PC-9 (cell line): ENCODE data around the gene RPS27. TPM values are rescaled to one million over a fixed set of nuclear protein-coding genes. Genes with fewer than 3 reads are reported as not detected.

ENCODE experiments used
- BruUV-seq: library from RNA; stranded (reverse); fragments of 400-500 nt; replicated peaks from 2 replicates; lab custom pipeline; 2021; lab: Mats Ljungman, UMichigan
- CTCF ChIA-PET: fragments of 300-600 bp; sonication (Branson Sonifier 250); formaldehyde crosslinking; loops from one replicate; lab custom pipeline; 2022; ENCODE audit warnings: antibody characterized with exemption; lab: Charles Lee
- POLR2A ChIA-PET: fragments of 300-600 bp; sonication (Branson Sonifier 250); formaldehyde crosslinking; loops from one replicate; lab custom pipeline; 2022; ENCODE audit warnings: antibody characterized with exemption; ENCODE audit not compliant: unreplicated experiment; lab: Charles Lee
- DNase-seq, 2 experiments: peaks; one replicate each; pipeline versions ENCODE4 v3.0.0 to v3.0.0-alpha.2; 2015 to 2022; ENCODE audit warnings: mixed read lengths in 1 of 2
- H2AFZ ChIP-seq: fragments of 200-600 bp; sonication (generic); 2 replicates; pipeline ENCODE4 v1.8.1; 2017; ENCODE audit warnings: antibody characterized with exemption
- H3F3A ChIP-seq: fragments of 200-600 bp; sonication (generic); 2 replicates; pipeline ENCODE4 v1.8.1; 2017; ENCODE audit warnings: antibody characterized with exemption, mild to moderate bottlenecking, low read depth; ENCODE audit not compliant: insufficient read depth
- H3K27ac ChIP-seq: fragments of 200-600 bp; sonication (generic); 2 replicates; pipeline ENCODE4 v1.6.1; 2016; ENCODE audit warnings: mixed run types
- H3K27me3 ChIP-seq: fragments of 200-600 bp; sonication (generic); 2 replicates; pipeline ENCODE4 v1.6.1; 2016; ENCODE audit warnings: low read depth, mixed run types; ENCODE audit not compliant: insufficient read depth
- H3K36me3 ChIP-seq: fragments of 200-600 bp; sonication (generic); 2 replicates; pipeline ENCODE4 v1.6.1; 2016; ENCODE audit warnings: low read depth, mixed run types
- H3K4me1 ChIP-seq: fragments of 200-600 bp; sonication (generic); replicated peaks from 2 replicates; pipeline ENCODE4 v1.6.1; 2016; ENCODE audit warnings: mixed run types; ENCODE audit not compliant: insufficient read depth
- H3K4me2 ChIP-seq: fragments of 200-600 bp; sonication (generic); 2 replicates; pipeline ENCODE4 v1.6.1; 2017; ENCODE audit warnings: mixed run types
- H3K4me3 ChIP-seq: fragments of 200-600 bp; sonication (generic); 2 replicates; pipeline ENCODE4 v1.6.1; 2016; ENCODE audit warnings: mixed run types
- H3K79me2 ChIP-seq: fragments of 200-600 bp; sonication (generic); 2 replicates; pipeline ENCODE4 v1.6.1; 2017; ENCODE audit warnings: low read depth, mixed run types
- H3K9me2 ChIP-seq: fragments of 200-600 bp; sonication (generic); 2 replicates; pipeline ENCODE4 v1.8.1; 2017; ENCODE audit warnings: mild to moderate bottlenecking; ENCODE audit not compliant: insufficient read depth
- H3K9me3 ChIP-seq: fragments of 200-600 bp; sonication (generic); 2 replicates; pipeline ENCODE4 v1.8.1; 2016; ENCODE audit warnings: low read depth; ENCODE audit not compliant: insufficient read depth
- H4K20me1 ChIP-seq: fragments of 200-600 bp; sonication (generic); 2 replicates; pipeline ENCODE4 v1.8.1; 2017; ENCODE audit not compliant: insufficient read depth
- CTCF ChIP-seq: fragments of 200-600 bp; sonication (generic); conservative IDR thresholded peaks from 2 replicates; pipeline ENCODE4 v1.6.1; 2017; ENCODE audit warnings: mixed run types, antibody characterized with exemption, mild to moderate bottlenecking, moderate library complexity
- EZH2 ChIP-seq: fragments of 200-600 bp; sonication (generic); IDR thresholded peaks from 2 replicates; pipeline ENCODE4 v1.8.0; 2017; ENCODE audit warnings: antibody characterized with exemption, low read depth
- intact Hi-C: fragments of 100-400 bp; cut with micrococcal nuclease; formaldehyde crosslinking; loops from one replicate; pipeline ENCODE4 v1.10.0; 2022; ENCODE audit not compliant: unreplicated experiment
- total RNA-seq: library from RNA; stranded (reverse); gene quantifications from 2 replicates; pipeline ENCODE4 v1.2.3, GENCODE V29; 2021

Gene RPS27
- total RNA-seq, 1 experiment from 2014 or later = 1,409 TPM

GRCh38 chr1:153968972-153969371, 21.6 kb upstream of the RPS27 start:
- H3K9me2 ChIP-seq = no peaks in the 10 kb centered on the region
- intact Hi-C loops = loop anchor here (10.0 kb wide), 2 partner anchors 404 to 434 kb away; partner anchors contain the start of genes S100A2 and S100A6
- DNase-seq = no peak
- H3K4me2 ChIP-seq = peak overlapping the region; percentile 98
- peaks cover 55% of the 10 kb centered on the region for H3F3A ChIP-seq
- H3K4me3 ChIP-seq = peak overlapping the region; percentile 90; the same call in 1 of the 2 replicates
- ChIA-PET POLR2A (interaction anchor here (0.6 kb wide), 1 partner anchor 202 kb away, joined by 6 read pairs; no protein-coding TSS in a partner anchor), CTCF (interaction anchor here (0.5 kb wide), 1 partner anchor 406 kb away, joined by 7 read pairs; no protein-coding TSS in a partner anchor)
- H2AFZ ChIP-seq = no peak overlapping the region; the same call in 1 of the 2 replicates
- H3K27me3 ChIP-seq = no peaks in the 10 kb centered on the region
- peaks cover 35% of the 10 kb centered on the region for H3K4me1 ChIP-seq
- no peaks in the 10 kb centered on the region for H3K9me3 ChIP-seq
- peaks cover 18% of the 10 kb centered on the region for H3K79me2 ChIP-seq
- H3K27ac ChIP-seq = no peak overlapping the region
- no TSS peak for BruUV-seq
- H3K36me3 ChIP-seq = 0 out of 2 replicates have a peak, but pooled peaks cover 2% of the 10 kb centered on the region
- H4K20me1 ChIP-seq = no peaks in the 10 kb centered on the region
- TF ChIP-seq CTCF (no peak), EZH2 (no peak)

GRCh38 chr1:153970346-153970745, 20.2 kb upstream of the RPS27 start:
- no peak overlapping the region for H3K4me3 ChIP-seq
- no peaks in the 10 kb centered on the region for H4K20me1 ChIP-seq
- H3K4me1 ChIP-seq = peaks cover 26% of the 10 kb centered on the region
- H3K79me2 ChIP-seq = peaks cover 18% of the 10 kb centered on the region
- ChIA-PET CTCF (no interaction called here), POLR2A (interaction anchor here (0.6 kb wide), 1 partner anchor 29 kb away, joined by 15 read pairs; no protein-coding TSS in a partner anchor)
- peaks cover 54% of the 10 kb centered on the region for H3F3A ChIP-seq
- H3K4me2 ChIP-seq = no peak overlapping the region
- no peaks in the 10 kb centered on the region for H3K9me3 ChIP-seq
- DNase-seq = no peak
- H3K27ac ChIP-seq = no peak overlapping the region
- H3K9me2 ChIP-seq = no peaks in the 10 kb centered on the region
- H2AFZ ChIP-seq = no peak overlapping the region
- no peaks in the 10 kb centered on the region for H3K27me3 ChIP-seq
- TF ChIP-seq EZH2 (no peak), CTCF (no peak)
- 0 out of 2 replicates have a peak, but pooled peaks cover 13% of the 10 kb centered on the region for H3K36me3 ChIP-seq
- no TSS peak for BruUV-seq
- intact Hi-C loops = no loop called here

GRCh38 chr1:153973071-153973470, 17.5 kb upstream of the RPS27 start:
- Histone ChIP-seq H3F3A (peaks cover 34% of the 10 kb centered on the region), H3K4me3 (no peak overlapping the region), H3K27me3 (no peaks in the 10 kb centered on the region), H3K27ac (no peak overlapping the region), H3K4me1 (peaks cover 19% of the 10 kb centered on the region; the same call in 1 of the 2 replicates), H2AFZ (no peak overlapping the region), H3K36me3 (0 out of 2 replicates have a peak, but pooled peaks cover 19% of the 10 kb centered on the region), H3K4me2 (no peak overlapping the region), H3K79me2 (peaks cover 24% of the 10 kb centered on the region), H3K9me3 (no peaks in the 10 kb centered on the region), H3K9me2 (no peaks in the 10 kb centered on the region), H4K20me1 (no peaks in the 10 kb centered on the region)
- intact Hi-C loops = no loop called here
- ChIA-PET POLR2A (no interaction called here), CTCF (no interaction called here)
- no peak for TF ChIP-seq EZH2
- TF ChIP-seq CTCF = no peak
- DNase-seq = no peak
- no TSS peak for BruUV-seq
